Measurements from ENCODE around the gene TFPI.

Gene TFPI

DNA sequence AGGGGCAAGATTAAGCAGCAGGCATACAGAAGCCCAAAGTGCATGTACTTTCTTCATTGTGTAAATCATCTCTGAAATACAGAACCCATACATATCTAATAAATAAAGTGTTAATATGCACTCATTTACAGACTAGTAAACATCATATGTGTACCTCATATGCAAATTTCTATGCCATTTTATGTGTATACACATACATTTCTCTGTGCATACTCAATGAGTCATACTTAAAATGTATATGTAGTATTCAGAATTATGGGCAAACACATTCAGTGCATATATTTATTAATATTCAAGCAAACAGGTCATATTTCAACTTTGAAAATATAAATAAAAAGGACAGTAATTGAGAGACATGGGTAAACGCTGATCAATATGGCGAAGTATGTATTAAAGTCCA, 50.5 kb downstream of the TFPI start:
- DNase-seq, result no peak

DNA sequence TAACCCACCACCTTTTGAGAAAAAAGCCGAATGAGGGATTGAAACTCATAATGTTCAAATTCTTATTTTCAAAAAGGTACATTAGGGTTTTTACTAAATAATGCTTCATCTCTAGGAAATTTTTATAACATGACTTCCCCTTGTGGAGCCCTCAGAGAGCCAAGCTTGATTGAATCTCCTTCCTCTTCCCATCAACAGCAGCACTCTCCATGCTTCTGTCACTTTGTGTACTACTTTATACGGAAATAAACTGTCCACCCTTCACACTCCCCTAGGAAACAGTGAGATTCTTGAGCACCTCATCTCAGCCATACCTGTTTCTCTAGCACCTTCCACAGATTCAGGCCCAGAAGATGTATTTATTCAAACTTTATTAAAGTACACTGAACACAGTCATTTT, 51.8 kb downstream of the TFPI start:
- DNase-seq, result no peak

DNA sequence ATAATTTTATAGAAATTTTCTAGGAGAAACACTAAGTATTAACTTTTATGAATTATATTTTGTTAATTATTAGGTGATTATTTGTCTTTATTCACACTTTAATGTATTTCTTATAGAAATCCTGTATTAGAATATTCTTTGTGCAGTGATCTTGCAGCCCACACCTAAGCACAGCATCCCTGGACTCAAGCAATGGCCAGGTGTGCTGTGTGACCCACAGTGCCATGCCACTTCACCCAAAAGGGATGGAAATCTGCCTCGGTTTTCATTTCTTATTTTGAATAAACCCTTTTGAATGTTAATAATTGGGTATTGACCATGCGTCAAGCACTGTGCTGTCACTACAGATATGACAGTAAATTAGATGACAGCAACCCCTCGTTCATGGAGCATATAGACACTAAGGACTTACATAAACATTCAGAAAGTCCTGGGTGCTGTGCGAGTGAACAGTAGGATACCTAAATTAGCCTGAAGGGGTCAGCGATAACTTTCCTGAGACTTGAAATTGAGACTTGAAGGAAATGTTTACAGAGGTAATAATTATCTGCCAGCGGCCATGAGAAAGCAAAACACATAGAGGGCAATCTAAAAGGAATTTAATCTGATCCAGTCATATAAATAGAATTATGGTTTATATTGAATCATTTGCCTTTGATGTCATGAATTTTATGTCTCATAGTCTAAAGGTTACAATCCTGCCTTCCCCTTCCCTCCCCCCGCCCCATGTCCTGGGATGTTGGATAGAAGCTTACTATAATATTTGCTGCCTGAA, 53.5 kb downstream of the TFPI start:
- DNase-seq, result peak; percentile 73

DNA sequence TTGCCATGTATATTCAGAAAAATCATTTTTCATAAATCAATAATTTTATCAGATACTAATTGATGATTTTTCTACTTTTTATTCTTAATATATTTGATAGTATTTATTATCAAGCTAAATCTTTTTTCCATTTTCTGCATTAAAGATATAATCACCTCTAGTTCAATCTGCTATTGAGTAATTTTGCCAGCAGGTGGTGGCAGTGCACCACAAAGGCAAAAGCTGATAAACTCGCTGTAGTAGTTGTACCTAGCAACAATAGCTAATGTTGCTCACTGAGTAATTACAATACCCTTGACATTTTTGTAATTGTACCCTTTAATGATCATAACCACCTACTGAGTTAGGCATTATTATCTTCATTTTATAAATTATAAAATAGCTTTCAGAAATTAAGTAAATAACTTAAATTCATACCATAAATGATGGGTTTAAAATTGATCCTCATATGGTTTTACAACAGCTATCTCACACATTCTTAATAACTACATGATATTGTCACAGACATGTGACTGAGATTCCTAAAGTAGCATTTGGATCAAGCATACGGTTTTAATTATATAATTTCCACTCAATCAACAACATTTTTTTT, 54.2 kb downstream of the TFPI start:
- peak; percentile 62 for DNase-seq

DNA sequence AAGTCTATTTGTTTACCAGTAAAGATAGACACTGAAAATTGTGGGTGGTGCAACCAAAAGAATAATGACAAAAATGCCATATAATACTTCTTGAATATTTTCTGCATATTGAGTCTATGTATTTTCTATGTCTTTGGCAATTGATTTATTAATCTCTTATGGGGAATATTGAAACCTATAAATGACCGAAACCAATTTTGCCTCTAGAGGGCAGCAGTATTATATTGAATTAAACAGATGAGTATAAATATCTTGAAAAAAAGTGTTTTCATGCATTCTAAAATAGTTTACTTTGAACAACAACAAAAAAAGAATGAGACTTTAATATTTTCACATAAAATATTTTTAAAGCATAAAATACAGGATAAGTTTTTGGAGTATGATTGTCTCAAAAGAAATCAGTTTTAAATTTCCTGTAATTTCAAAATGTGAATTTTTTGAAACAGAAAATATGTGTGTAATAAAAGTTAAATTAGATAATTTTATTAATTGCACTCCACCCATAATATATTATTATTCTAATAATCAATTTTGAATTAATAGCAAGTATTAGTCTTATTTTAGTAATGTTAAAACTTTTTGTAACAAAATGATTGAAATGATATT, 56.3 kb downstream of the TFPI start:
- DNase-seq, result peak; percentile 12

- DNase-seq, result no peak
These were observed 57.1 kb downstream of the TFPI start for GRCh38 chr2:187497140-187497539.

- no peak for DNase-seq
These were observed 58.9 kb downstream of the TFPI start for GRCh38 chr2:187495324-187495723.

DNA sequence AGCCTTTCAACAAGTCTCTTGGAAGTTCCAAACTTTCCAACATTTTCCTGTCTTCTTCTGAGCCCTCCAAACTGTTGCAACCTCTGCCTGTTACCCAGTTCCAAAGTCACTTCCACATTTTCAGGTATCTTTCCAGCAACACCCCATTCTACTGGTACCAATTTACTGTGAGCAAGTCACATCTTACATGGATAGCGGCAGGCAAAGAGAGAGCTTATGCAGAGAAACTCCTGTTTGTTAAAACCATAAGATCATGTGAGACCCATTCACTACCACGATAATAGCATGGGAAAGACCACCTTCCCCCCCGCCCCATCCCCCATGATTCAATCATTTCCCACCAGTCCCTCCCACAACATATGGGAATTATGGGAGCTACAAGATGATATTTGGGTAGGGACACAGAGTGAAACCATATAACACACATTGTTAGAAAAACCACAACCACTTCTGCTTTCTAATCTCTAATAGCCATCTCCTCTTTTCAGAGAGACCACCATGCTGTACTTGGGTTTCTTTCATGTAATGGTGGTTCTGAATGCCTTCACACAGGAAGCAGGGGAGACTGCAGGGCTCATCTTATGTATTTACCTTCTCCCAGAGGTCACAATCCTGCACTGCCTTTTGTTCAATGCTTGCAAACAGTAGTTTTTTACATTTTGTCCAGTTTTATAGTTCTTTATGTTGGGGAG, 60.2 kb downstream of the TFPI start:
- no peak for DNase-seq

DNA sequence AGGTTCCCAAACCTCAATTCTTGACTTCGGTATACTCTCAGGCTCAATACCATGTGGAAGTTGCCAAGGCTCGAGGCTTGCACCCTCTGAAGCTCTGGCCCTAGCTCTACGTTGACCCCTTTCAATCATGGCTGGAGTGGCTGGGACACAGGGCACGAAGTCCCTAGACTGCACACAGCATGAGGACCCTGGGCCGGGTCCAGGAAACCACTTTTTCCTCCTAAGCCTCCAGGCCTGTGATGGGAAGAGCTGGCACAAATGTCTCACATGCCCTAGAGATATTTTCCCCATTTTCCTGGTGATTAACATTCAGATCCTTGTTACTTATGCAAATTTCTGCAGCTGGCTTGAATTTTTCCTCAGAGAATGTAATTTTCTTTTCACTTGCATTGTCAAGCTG, 61.1 kb downstream of the TFPI start:
- no peak for DNase-seq

DNA sequence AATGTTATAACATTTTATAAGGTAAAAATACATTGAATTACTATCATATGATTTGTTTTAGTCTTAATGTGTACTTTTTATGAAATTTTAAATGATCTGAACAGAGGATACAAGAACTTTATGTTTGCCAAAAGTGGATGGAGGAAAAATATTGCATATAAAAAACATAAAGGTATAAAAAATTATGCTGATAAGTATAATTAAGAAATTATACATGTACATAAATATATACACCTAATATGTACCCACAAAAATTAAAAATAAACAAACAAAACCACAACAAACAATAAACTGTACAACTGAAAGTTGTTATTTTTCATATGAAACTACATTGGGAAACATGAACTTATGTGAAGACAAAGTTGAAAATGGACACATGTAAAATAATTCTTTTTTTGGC, 68.0 kb downstream of the TFPI start:
- no peak for DNase-seq

DNA sequence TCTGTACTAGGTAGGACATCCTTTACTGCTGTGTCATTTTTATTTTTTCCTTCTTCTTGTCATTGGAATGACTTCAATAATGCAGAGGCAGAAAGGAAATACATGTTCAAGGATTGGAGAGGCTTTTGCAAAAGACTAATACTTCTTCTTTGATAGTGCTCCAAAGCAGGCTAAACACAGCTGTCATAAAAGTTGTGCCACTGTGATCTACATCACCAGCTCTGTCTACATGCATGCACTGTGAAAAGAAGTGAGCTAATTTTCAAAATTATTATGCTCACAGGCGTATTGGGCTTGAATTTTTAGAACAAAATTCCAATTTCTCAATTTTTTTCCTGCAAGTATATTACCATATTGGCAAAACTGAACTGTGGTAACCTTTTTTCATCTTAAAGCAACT, 68.7 kb downstream of the TFPI start:
- DNase-seq, result no peak

DNA sequence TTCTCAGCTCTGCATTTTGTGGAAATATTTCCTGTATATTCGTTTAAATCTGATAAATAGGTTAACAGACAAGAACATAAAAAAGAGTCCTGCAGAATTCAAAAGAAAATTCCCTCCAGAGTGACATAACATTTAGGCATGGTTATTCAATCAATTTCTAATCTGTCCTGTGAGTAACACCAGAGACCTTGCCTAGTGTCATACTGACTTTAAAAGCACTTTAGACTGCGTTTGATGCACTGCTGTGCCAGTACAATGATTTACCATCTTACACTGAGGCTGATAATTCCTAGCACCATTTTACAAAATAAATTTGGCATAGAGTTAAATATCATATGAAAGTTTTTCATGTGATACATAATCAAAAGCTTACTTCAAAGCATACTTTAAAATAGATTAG, 70.7 kb downstream of the TFPI start:
- no peak for DNase-seq

DNA sequence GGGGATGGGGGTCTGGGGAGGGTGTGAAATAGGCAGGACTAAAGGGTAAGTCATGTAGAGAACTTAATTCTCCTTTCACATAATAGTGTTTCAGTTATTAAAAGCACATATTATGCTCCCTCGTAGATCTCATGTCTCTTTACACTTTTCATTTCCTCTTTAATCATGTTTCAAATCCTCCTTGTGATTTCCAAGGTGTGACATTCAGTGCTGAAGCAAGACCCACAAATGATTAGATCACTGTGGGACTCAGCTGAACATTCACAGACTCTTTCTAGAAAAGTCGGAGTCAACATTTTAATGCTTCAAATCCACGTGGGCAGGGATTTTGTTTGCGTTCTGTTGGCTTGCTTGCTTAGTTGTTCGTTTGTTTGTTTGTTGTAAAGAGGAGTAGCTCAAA, 71.4 kb downstream of the TFPI start:
- DNase-seq, result no peak

- no peak for DNase-seq
These were observed 72.7 kb downstream of the TFPI start for GRCh38 chr2:187481543-187481942.

DNA sequence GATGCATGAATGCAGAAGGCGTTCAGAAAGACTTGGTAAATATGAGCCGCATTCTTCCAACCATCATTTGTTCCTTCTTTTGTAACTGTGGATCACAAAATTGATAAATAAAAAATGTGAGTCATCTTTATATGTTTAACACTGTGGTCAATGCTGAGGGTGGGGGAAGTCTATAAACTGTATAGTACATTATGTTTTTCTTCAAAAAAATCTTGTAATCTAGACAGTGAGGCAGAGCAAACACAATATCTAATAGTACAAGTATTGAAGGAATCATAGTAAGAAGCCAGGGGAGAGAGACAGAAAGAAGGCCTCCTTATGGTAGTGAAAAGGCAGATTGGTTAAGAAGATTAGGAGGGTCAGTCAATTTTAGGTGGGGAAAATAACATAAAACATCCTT, 75.5 kb downstream of the TFPI start:
- DNase-seq, result no peak

GRCh38 chr2:187477051-187477450, 77.2 kb downstream of the TFPI start:
- DNase-seq, result peak; percentile 25

DNA sequence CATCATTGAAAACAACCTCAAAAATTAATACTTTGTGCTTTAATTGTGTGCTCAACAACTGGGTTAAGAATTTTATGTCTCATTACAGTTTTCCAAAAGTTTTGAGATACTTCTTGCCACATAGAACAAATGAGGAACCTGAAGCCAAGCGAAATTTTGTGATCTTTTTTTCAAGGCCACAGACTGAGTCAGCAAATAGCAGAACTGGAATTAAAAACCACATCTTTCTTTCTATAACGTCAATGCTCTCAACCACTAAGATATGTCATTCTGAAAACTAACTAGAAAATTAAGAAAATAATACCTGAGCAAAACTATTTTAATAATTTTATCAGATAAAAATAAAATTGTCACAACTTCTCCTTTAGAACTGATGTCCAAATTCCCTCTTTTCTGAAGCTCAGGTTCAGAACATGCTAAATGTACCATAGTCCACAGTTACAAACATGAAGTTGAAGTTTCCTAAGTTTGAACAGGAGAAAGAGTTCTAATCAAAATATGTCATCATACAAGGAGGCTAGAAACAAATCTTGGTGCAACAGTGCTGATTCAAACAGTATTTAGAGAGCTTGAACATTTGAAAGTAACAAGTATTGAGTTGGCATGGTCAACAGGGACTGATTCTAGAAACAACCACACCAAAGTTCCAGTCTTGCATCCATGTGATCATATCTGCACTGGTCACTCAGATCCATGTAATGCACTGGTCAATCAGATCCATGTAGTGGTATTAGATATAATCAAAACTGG, 78.6 kb downstream of the TFPI start:
- no peak for DNase-seq

GRCh38 chr2:187470698-187471097, 83.5 kb downstream of the TFPI start:
- no peak for DNase-seq

GRCh38 chr2:187469538-187469937, 84.7 kb downstream of the TFPI start:
- no peak for DNase-seq

DNA sequence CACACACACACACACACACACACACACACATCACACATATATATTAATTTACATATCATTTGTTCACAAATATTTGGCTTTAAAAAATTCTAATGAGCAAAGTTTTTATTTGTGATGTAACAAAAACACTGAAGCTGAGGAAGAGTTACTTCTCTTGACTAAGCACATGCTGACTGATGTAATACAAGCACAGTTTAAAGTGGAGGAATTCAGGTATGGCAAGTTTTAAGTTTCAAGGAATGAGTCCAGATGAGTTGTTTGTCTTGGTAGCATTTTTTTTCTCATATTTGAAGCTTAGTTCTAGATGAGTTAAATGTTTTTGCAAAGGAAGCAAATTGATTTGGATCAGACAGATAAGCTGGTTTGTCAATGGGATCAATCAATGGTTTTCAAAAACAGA, 86.0 kb downstream of the TFPI start:
- no peak for DNase-seq

- no peak for DNase-seq
These were observed 88.0 kb downstream of the TFPI start for GRCh38 chr2:187466129-187466792.

DNA sequence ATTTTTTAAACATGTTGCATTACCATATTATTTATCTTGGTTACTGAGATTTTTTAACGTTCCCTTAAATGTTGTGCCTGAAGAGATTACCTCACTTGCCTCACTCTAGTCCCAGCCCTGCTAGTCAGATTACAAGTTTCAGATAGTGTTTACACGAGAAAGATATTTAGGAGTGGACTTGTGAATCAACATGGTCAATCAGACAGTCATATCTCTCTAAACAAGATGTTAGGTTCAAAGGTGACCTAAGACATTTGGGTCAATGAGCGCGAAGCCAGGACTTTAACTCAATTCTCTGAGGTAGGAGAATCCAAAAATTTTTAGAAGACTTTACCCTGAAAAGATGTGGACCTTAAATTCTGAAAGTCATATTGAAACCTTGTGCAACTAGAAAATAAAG, 91.4 kb downstream of the TFPI start:
- DNase-seq, result no peak

Measured in fibroblast of skin of back (primary cell).